HL-60/S4 (cell line): Measurements from ENCODE around the gene PLXNA4.
"Not testable (repeated sequence)": the region's sequence is repeated elsewhere in the genome, so short reads cannot be mapped to it uniquely, and the experiment has no call there.

Experiments
- in situ Hi-C: fragments of 300-500 bp; cut with MboI; formaldehyde crosslinking; loops from 2 replicates; pipeline ENCODE4 v1.14.3; 2022; ENCODE audit warnings: low sequenced_read_pairs

Gene PLXNA4

DNA sequence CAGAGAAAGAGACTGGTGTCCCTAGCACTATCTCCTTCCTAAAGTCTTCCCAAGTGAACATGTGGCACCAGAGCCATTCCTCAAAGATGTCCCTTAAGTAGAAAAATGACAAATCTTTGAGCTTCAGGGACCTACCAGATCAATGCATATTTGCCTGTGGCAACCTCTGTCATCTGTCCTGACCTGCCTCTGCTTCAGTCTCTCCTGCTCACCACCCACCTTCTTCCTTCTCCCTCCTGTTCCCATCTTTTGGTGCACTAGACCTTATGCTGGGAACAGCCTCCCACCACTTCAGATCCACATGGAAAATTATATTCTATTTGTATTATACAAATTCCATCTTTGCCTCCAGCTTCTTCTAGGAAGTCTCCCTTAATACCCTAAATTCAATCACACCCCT lies 386.4 kb downstream of the PLXNA4 start:
- in situ Hi-C loops: no loop called here

DNA sequence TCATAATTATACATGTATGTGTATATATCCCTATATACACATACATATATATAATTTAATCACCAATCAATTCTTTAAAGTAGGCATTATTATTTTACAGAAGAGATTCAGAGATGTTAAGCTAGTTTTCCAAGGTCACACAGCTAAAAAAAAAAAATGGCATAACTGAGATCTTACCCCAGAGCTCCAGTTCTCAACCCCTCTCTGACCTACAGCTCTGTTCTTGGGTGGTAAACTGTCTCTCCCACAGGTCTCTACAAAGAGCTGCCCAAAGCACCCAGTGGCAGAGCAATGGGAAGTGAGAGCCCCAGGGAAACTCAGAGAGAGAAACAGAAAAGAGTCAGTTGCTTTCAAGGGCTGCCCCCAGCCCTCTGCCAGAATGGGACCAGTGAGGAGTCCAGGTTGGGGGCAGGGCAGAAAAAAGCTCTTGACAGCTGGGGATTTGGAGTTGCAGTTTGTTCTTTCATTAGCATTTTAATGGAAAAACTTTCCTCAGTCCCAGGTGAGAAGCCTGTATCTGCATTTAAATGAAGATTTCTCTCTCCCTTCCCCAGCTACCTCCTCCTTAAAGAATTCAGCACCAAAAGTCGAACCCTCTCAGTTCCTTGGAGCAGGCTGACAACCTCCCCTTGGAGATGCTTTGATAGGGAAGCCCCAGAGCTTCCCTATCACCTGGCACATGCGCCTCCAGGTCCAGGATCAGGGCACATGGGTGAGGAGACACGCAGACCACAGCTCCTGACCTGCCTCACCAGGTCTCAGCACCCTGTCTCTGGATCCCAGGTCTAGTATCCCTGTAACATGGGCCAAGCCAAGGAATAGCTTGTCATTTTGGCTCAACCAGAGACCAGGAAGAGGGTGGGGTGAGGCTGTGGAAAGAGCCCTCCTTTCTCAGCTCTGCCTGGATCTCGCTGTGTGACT lies 388.1 kb downstream of the PLXNA4 start:
- in situ Hi-C loops: no loop called here

DNA sequence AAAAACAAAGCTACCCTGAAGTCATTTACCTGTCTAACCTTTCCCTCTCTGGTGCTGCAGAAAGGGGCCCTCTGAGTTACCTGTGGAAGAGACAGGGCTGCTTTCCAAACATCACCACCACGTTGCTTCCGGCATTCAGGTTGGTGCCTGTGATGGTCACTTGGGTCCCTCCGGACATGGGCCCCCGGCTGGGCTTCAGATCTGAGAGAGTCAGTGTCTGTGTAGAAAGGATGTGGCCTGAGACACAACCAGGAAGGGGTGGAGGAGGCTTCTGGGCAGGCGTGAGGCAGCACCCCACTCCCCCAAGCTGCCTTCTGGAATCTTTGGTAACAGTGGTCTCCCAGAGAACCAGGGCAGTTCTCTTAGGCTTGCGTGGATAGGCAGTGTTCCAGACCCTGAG lies 388.9 kb downstream of the PLXNA4 start:
- in situ Hi-C loops: no loop called here

- in situ Hi-C loops: no loop called here
Measured at GRCh38 chr7:132185150-132185549, 391.1 kb downstream of the PLXNA4 start.

GRCh38 chr7:132183781-132184380 lies 392.4 kb downstream of the PLXNA4 start:
- in situ Hi-C loops: no loop called here

DNA sequence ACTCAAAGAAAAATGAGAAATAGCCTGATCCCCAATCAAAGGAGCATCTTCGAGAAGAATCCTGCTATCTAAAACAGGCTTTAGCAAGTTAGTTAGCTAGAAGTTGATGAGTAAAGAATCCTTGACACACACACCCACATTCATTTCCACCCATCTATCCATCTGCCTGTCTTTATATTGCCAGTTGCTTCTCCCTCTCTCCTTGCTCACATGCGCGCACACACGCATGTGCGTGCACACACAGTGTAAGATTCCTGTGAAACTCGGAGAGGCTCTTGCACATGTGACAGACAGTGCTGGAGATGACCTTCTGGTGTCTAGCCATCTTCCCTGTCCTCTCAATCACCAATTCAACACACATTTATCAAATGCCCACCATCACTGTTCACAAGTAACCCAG lies 393.3 kb downstream of the PLXNA4 start:
- in situ Hi-C loops: no loop called here

DNA sequence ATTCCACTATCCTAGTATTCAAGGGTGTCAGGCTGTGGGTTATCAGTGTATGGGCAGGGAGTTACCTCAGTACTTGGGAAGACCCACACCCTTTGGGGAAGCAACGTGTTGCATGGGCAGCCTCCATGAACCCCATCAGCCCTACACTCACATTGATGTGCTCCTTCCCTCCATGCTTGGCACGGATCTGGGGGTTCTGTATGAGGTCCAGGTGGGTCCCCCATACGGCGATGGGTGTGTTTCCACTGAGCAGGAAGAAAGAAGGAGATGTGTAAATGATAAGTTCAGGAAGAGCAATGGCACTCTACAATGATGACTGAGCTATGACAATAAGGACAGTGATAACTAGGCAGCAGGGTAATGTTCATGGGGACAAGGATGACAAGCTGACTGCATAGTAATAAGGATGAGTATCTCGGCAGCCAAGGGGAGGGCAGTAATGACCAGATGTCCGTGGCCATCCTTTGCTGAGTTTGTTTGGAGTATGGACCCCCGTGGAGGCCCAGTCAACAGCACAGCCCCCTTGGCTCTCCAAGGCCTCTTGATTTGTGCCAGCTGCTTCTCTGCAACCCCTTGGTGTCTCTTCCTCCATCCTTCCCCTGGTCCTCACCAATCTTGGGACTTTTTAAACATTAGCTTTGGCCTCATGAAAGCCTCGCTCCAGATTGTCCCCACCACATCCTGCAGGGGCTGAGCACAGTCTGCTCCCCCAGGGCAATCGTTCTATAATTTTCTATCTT lies 394.2 kb downstream of the PLXNA4 start:
- in situ Hi-C loops: no loop called here

DNA sequence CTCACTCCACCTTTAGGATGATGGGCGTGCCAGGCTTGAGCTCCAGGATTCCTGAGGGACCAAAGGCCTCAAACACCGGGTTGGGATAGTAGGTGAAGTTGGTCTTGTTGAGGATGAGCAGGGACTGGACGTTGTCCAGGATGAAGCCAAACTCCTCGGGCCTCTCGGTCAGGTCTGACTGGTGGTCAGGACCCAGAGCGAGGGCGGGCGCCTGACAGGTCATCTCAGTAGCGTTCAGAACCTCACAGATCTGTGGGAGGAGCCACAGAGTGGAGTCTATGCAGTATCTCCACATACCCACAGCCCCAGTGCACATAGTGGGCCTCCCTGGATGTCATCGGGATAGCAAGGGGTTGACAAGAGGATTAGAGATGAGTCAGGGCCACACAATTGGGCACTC lies 394.9 kb downstream of the PLXNA4 start:
- in situ Hi-C loops: no loop called here

DNA sequence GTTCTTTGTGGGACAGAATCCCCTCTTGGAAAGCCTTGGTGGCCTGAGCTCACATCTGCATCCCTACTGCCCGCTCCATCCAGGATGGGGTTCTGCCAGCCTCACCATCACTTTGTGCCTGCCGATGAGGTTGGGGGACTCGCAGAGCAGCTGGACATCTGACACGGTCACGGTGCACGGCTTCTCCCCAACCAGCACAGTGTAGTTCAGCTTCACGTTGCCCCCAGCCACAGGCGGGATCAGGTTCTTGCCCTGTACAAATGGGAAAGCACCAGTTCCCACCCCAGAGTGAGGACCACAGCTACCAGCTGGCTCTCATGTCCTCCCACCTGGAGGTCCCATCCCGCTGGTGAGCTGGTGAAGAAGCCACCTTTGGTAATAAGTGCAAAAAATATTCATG lies 395.8 kb downstream of the PLXNA4 start:
- in situ Hi-C loops: no loop called here

DNA sequence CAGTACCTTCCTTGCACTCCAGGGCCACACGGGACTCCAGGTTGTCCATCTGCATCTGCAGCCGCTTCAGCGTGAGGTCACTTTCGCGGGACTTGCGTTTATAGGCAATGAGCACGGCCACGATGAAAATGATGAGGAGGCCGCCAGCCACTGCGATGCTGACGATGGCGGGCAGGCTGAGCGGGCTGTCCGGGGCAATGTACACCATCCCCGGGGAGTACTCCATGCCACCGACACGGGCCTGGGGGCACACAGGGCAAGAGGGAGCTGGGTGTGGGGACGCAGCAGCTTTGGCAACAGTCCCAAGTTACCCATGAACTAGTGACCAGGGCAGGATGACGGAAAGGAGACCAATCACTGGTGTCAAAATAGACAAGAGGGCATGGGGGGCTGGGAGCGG lies 396.6 kb downstream of the PLXNA4 start:
- in situ Hi-C loops: no loop called here

DNA sequence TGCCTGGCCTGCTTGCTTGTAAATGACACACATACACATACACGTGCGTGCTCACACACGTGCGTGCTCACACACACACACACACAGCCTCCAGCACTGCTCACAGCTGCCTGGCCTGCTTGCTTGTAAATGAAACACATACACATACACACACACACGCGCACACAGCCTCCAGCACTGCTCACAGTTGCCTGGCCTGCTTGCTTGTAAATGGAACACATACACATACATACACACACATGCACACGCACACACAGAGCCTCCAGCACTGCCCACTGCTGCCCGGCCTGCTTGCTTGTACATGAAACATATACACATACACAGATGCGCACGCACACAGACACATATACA lies 397.2 kb downstream of the PLXNA4 start:
- in situ Hi-C loops: no loop called here

DNA sequence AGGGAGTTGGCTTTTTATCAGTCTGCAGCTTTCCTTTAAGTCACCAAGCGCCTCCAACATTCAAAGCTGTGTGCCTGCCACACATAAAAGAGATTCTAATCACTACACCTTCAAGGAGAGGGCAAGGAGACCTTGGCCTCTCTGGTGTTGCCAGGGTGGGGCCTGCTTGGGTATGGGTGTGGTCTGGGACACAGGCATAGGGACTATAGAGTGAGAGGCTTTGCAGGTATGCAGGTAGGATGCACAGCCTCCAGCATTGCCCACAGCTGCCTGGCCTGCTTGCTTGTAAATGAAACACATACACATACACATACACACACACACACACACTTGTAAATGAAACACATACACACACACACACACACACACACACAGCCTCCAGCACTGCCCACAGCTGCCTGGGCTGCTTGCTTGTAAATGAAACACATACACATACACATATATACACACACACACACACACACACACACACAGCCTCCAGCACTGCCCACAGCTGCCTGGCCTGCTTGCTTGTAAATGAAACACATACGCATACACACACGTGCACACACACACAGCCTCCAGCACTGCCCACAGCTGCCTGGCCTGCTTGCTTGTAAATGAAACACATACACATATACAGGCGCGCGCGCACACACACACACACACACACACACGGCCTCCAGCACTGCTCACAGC lies 397.7 kb downstream of the PLXNA4 start:
- in situ Hi-C loops: not testable (repeated sequence)

DNA sequence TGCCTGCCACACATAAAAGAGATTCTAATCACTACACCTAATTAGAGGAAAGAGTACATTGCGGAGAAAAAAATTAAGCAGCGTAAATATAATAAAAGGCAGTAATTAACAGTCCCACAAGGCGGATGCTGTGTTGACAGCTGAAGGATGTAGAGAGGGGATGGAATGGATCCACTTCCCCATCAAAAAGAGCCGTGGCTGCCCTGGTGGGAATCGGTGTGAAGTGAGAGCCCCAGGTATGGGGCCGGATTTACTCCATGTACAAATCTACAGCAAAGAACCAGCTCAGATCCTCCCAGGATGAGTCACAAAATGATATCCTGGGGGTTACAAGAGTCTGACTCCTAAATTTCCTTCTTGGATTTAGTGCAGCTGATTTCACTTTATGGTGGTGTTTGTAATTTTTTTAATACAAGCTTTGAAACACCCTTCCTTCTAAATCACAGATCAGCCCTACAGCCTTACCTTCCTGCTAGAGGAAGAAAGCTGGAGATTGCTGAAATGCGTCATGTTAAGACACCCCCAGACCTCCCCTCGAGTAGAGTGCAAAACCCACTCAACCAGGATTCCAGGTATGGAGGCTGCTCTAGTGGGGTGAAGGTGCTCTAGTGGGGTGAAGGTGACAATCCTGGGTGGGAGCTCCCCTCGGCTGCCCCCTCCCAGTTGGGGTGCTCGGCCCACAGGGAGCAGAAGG lies 398.4 kb downstream of the PLXNA4 start:
- in situ Hi-C loops: no loop called here

DNA sequence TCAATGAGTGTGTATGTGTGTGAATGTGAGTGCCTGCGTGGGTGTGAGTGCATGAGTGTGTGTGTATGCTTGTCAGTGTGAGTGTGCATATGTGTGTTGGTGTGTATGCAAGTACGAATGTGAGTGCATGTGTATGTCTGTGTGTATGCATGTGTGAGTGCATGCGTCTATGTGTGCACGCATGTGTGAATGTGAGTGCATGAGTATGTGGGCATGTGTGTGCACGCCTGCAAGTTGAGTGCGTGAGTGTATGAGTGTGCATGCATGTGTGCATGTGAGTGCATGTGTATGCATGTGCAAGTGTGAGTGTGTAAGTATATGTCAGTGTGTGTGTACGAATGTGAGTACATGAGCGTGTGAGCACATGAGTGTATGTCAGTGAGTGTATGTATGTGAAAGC lies 399.6 kb downstream of the PLXNA4 start:
- in situ Hi-C loops: no loop called here

GRCh38 chr7:132171130-132171576 lies 405.1 kb downstream of the PLXNA4 start:
- in situ Hi-C loops: no loop called here

DNA sequence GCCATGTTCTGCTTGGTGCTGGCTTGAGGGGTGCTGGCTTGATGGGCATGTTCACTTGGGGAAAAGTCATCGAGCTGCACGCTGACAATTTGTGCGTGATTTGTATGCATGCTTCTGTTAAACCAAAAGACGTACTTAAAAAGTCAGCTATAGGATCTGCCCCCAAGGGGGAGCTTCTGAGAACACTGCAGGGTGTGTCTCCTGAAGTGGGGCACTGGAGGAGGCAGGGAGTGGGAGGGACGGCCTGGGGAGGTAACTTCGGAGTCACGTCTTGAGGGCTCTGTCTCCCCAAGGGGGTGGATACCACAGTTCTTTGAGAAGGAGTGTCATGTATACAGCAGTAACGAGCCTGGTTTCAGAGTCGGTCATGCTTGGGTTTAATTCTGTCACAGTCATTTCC lies 406.5 kb downstream of the PLXNA4 start:
- in situ Hi-C loops: no loop called here

- in situ Hi-C loops: no loop called here
Measured at GRCh38 chr7:132168239-132168638, 408.0 kb downstream of the PLXNA4 start.

- in situ Hi-C loops: not testable (repeated sequence)
Measured at GRCh38 chr7:132165695-132166094, 410.6 kb downstream of the PLXNA4 start.

DNA sequence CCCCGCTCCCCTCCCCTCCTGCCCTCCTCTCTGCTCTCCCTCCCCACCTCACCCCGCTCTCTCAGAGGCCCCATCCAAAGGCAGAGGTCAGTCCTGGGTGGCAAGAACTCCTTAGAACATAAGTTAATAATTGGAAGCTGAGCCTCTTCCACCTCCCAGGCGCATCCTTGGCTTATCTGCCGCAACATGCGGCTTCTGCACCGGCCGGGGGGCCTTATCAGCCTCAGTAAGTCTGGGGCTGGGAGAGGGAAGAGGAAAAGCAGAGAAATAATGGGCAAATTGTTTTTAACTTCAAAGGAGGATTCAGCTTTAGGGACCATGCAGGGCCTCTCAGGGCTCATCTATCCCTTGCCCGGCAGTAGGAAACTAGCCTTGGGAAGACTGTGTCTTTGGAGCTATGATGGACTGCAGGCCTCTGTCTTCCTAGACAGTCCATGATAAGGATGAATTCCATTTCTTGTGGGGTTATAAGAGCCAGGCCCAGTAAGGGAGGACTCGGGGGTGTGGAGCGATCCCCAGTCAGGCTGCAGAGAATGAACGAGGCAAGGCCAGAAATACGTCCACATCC lies 411.6 kb downstream of the PLXNA4 start:
- in situ Hi-C loops: no loop called here

- in situ Hi-C loops: no loop called here
Measured at GRCh38 chr7:132162556-132163144, 413.6 kb downstream of the PLXNA4 start.
